Keratinocyte (primary cell): ENCODE data around the gene SLC44A1.

ENCODE experiments used
- EZH2 ChIP-seq: IDR thresholded peaks from one replicate; pipeline ENCODE4 v1.6.1; 2012; ENCODE audit warnings: inconsistent platforms, mild to moderate bottlenecking, low read length, moderate library complexity
- TF ChIP-seq, protein P1 (sequence below), 3 experiments: IDR thresholded peaks in 1 of 3; conservative IDR thresholded peaks in 1 of 3; optimal IDR thresholded peaks in 1 of 3; 2 replicates in 2 of 3; 3 replicates in 1 of 3; pipeline versions ENCODE3 to v1.5.1; 2011; ENCODE audit warnings: low read length in 3 of 3, mild to moderate bottlenecking in 3 of 3, moderate library complexity in 2 of 3, control low read depth in 1 of 3, inconsistent platforms in 1 of 3; ENCODE audit not compliant: insufficient read depth in 2 of 3; ENCODE audit errors: extremely low read depth in 1 of 3

- TF ChIP-seq, protein P1, sequence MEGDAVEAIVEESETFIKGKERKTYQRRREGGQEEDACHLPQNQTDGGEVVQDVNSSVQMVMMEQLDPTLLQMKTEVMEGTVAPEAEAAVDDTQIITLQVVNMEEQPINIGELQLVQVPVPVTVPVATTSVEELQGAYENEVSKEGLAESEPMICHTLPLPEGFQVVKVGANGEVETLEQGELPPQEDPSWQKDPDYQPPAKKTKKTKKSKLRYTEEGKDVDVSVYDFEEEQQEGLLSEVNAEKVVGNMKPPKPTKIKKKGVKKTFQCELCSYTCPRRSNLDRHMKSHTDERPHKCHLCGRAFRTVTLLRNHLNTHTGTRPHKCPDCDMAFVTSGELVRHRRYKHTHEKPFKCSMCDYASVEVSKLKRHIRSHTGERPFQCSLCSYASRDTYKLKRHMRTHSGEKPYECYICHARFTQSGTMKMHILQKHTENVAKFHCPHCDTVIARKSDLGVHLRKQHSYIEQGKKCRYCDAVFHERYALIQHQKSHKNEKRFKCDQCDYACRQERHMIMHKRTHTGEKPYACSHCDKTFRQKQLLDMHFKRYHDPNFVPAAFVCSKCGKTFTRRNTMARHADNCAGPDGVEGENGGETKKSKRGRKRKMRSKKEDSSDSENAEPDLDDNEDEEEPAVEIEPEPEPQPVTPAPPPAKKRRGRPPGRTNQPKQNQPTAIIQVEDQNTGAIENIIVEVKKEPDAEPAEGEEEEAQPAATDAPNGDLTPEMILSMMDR (optimal IDR thresholded peaks at IDR 0.05 in 1 of 3, IDR thresholded peaks at IDR 0.05 in 1 of 3, conservative IDR thresholded peaks at IDR 0.05 in 1 of 3; ENCODE audit: extremely low read depth in 1 of 3, insufficient read depth in 2 of 3, low read length in 3 of 3) = no peak
- TF ChIP-seq EZH2 = no peak
Observed at GRCh38 chr9:105328872-105329718, 84.6 kb downstream of the SLC44A1 start.
